Subcutaneous adipose tissue (tissue), 4 donors: ENCODE results near the gene KCNJ9. TPM values are rescaled to one million over a fixed set of nuclear protein-coding genes. Genes with fewer than 3 reads are reported as not detected.

Experiments used
- CTCF ChIP-seq: fragments of 450-650 bp; IDR thresholded peaks from one replicate; pipeline ENCODE4 v1.5.1; 2016; ENCODE audit warnings: low read depth, mild to moderate bottlenecking, control low read depth, antibody characterized with exemption, moderate library complexity
- total RNA-seq, 4 donors: library from RNA; depleted of rRNA; stranded (reverse); fragments of >200 nt; gene quantifications; one replicate each; pipeline ENCODE4 v1.1.0, GENCODE V29; 2016

The KCNJ9 gene
- total RNA-seq, 4 donors from 2014 or later, result not detected

GRCh38 chr1:160061369-160062229 lies 19.7 kb upstream of the KCNJ9 start:
- TF ChIP-seq CTCF, result no peak

GRCh38 chr1:160062230-160062532 lies 19.2 kb upstream of the KCNJ9 start:
- no peak for TF ChIP-seq CTCF

- no peak for TF ChIP-seq CTCF
These were observed 18.2 kb upstream of the KCNJ9 start for GRCh38 chr1:160063176-160063575.

GRCh38 chr1:160064164-160064563 lies 17.2 kb upstream of the KCNJ9 start:
- TF ChIP-seq CTCF, result no peak

GRCh38 chr1:160064746-160065145 lies 16.6 kb upstream of the KCNJ9 start:
- no peak for TF ChIP-seq CTCF

GRCh38 chr1:160066829-160067745 lies 14.3 kb upstream of the KCNJ9 start:
- TF ChIP-seq CTCF, result no peak

GRCh38 chr1:160068225-160068624 lies 13.1 kb upstream of the KCNJ9 start:
- TF ChIP-seq CTCF, result no peak
